ENCODE data around the gene LRCOL1. TPM values are rescaled to one million over a fixed set of nuclear protein-coding genes. Genes with fewer than 3 reads are reported as not detected.

The LRCOL1 gene
- total RNA-seq, 1 donor from 2014 or later = not detected

- DNase-seq = no peak
- TF ChIP-seq, protein P1, sequence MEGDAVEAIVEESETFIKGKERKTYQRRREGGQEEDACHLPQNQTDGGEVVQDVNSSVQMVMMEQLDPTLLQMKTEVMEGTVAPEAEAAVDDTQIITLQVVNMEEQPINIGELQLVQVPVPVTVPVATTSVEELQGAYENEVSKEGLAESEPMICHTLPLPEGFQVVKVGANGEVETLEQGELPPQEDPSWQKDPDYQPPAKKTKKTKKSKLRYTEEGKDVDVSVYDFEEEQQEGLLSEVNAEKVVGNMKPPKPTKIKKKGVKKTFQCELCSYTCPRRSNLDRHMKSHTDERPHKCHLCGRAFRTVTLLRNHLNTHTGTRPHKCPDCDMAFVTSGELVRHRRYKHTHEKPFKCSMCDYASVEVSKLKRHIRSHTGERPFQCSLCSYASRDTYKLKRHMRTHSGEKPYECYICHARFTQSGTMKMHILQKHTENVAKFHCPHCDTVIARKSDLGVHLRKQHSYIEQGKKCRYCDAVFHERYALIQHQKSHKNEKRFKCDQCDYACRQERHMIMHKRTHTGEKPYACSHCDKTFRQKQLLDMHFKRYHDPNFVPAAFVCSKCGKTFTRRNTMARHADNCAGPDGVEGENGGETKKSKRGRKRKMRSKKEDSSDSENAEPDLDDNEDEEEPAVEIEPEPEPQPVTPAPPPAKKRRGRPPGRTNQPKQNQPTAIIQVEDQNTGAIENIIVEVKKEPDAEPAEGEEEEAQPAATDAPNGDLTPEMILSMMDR (IDR thresholded peaks at IDR 0.05; ENCODE audit: borderline replicate concordance) = no peak
- Histone ChIP-seq H3K4me3 (no peak overlapping the region), H3K27ac (replicated peaks) (no peak overlapping the region), H3K9me3 (replicated peaks) (no peaks in the 10 kb centered on the region), H3K36me3 (peaks cover 83% of the 10 kb centered on the region), H3K4me1 (no peaks in the 10 kb centered on the region), H3K27me3 (ENCODE audit: low read depth) (no peaks in the 10 kb centered on the region)
- intact Hi-C loops (cut with micrococcal nuclease) = no loop called here
Measured at GRCh38 chr12:132633398-132633797, 23.0 kb upstream of the LRCOL1 start.

DNA sequence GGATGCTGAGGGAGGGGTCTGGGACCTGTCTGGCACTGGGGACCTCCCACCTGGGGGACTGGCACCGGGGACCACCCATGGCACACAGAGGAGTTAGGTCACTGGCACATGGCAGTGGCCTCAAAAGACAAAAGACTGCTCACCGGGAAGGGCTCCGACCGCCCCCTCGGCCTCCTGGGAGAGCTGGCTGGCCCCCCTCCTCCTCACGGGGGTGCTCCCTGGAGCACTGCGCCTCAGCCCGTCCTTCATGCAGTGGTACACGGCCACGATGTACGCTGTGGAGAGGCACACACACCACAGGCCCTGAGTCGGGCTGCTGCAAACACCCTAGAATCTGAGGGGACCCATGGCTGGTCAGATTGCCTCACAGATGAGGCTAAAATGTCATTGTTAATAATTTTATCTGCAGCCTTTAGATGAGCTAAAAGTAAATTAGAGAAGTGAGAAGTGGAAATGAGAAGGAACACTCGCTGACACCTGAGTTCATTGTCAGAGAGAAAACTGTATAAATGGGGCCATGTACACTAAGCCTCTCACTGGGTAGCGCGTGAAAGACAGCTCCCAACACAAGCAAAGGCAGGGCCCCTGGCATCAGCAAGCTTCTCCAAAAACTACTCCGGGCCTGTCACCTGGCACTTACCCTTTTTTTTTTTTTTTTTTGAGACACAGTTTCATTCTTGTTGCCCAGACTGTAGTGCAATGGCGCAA is 22.3 kb upstream of the LRCOL1 start:
- DNase-seq = no peak
- TF ChIP-seq, protein P1 (IDR thresholded peaks at IDR 0.05; ENCODE audit: borderline replicate concordance) = no peak
- Histone ChIP-seq H3K4me1 (no peaks in the 10 kb centered on the region), H3K27me3 (ENCODE audit: low read depth) (no peaks in the 10 kb centered on the region), H3K9me3 (replicated peaks) (no peaks in the 10 kb centered on the region), H3K4me3 (no peak overlapping the region), H3K27ac (replicated peaks) (no peak overlapping the region), H3K36me3 (peaks cover 76% of the 10 kb centered on the region)
- intact Hi-C loops (cut with micrococcal nuclease) = no loop called here

GRCh38 chr12:132631666-132632065 is 21.3 kb upstream of the LRCOL1 start:
- H3K36me3 ChIP-seq = peaks cover 66% of the 10 kb centered on the region
- no peaks in the 10 kb centered on the region for H3K4me1 ChIP-seq
- no peak overlapping the region for H3K27ac ChIP-seq (replicated peaks)
- H3K27me3 ChIP-seq (ENCODE audit: low read depth) = no peaks in the 10 kb centered on the region
- TF ChIP-seq, protein P1 (IDR thresholded peaks at IDR 0.05; ENCODE audit: borderline replicate concordance) = no peak
- intact Hi-C loops (cut with micrococcal nuclease) = no loop called here
- no peak overlapping the region for H3K4me3 ChIP-seq
- no peaks in the 10 kb centered on the region for H3K9me3 ChIP-seq (replicated peaks)
- DNase-seq = no peak

DNA sequence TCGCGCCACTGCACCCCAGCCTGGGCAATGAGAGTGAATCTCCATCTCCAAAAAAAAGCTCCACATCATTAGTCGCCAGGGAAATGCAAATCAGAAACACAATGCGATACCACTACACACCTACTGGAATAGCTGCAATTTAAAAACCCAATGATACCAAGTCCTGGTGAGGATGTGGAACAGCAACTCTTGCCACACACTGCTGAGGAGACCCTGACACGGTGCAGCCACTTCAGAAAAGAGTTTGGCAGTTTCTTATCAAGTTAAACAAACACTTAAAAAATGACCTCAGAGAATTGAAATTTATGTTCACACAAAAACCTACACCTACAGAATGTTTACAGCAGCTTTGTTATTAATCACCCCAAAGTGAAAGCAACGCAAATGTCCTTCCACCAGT is 20.3 kb upstream of the LRCOL1 start:
- DNase-seq = no peak
- H3K27ac ChIP-seq (replicated peaks) = no peak overlapping the region
- H3K27me3 ChIP-seq (ENCODE audit: low read depth) = no peaks in the 10 kb centered on the region
- H3K4me1 ChIP-seq = no peaks in the 10 kb centered on the region
- no peaks in the 10 kb centered on the region for H3K9me3 ChIP-seq (replicated peaks)
- TF ChIP-seq, protein P1 (IDR thresholded peaks at IDR 0.05; ENCODE audit: borderline replicate concordance) = no peak
- H3K36me3 ChIP-seq = peaks cover 64% of the 10 kb centered on the region
- no peak overlapping the region for H3K4me3 ChIP-seq
- intact Hi-C loops (cut with micrococcal nuclease) = no loop called here

DNA sequence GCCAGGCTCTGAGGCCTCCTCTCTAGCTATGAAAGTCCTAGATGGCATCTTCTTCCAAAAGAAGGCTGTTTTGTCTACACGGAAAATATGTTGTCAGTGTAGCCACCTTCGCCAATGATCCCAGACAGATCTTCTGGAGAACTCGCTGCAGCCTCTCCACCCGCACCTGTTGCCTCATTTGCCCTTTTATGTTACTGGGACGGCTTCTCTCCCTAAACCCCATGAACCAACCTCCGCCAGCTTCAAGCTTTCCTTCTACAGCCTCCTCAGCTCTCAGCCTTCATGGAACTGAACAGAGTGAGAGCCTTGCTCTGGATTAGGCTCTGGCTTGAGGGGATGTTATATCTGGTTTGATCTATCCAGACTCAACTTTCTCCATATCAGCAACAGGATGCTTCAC is 18.9 kb upstream of the LRCOL1 start:
- Histone ChIP-seq H3K27ac (replicated peaks) (no peak overlapping the region), H3K27me3 (ENCODE audit: low read depth) (no peaks in the 10 kb centered on the region), H3K4me3 (no peak overlapping the region), H3K4me1 (no peaks in the 10 kb centered on the region), H3K9me3 (replicated peaks) (no peaks in the 10 kb centered on the region), H3K36me3 (peaks cover 65% of the 10 kb centered on the region)
- intact Hi-C loops (cut with micrococcal nuclease) = no loop called here
- TF ChIP-seq, protein P1 (IDR thresholded peaks at IDR 0.05; ENCODE audit: borderline replicate concordance) = no peak
- DNase-seq = no peak
